Stimulated activated CD8-positive, alpha-beta memory T cell treated with anti-CD3 and anti-CD28 coated beads, Interleukin-15, amount 100 ng/mL, for 48 hours (primary cell): ENCODE data around the gene CES2.
"Not testable (repeated sequence)": the region's sequence is repeated elsewhere in the genome, so short reads cannot be mapped to it uniquely, and the experiment has no call there.

ENCODE experiments used
- DNase-seq, 2 donors: peaks; one replicate each; pipeline ENCODE4 v3.0.0-alpha.2; 2020; ENCODE audit warnings: low read depth in 2 of 2

The CES2 gene, protein sequence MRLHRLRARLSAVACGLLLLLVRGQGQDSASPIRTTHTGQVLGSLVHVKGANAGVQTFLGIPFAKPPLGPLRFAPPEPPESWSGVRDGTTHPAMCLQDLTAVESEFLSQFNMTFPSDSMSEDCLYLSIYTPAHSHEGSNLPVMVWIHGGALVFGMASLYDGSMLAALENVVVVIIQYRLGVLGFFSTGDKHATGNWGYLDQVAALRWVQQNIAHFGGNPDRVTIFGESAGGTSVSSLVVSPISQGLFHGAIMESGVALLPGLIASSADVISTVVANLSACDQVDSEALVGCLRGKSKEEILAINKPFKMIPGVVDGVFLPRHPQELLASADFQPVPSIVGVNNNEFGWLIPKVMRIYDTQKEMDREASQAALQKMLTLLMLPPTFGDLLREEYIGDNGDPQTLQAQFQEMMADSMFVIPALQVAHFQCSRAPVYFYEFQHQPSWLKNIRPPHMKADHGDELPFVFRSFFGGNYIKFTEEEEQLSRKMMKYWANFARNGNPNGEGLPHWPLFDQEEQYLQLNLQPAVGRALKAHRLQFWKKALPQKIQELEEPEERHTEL

DNA sequence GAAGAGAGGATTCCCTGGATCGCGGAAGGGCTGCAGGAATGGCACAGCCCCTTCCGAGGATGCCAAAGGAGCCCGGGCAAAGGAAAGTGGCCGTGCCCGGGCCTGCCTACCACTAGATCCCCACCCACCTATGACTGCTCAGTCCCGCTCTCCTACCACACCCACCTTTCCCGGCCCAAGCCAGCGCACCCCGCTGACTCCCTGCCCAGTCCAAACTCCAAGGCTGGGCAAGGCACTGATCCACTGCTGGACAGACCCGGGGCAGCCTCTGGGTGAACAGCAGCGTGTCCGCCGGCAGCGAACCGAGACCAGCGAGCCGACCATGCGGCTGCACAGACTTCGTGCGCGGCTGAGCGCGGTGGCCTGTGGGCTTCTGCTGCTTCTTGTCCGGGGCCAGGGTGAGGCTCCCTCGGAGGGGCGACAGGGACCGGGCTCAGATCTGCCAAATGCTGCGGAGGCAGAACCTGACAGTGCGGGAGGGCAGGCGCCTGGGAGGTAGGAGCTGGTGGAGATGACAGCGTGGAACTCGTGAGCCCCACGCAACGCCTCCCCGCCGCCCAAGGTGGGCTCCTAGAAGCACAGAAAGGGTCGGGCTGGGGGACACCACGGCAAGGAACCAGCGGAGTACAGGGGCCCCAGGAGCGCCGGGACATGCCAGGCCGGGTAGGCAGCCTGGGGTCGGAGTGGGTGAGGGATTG is at the start of gene CES2:
Gene CES2, plus strand, starts transcription at position 203 of the 698 bp plus-strand sequence. Its CDS starts 120 bp downstream, at position 323.
- no peak for DNase-seq

DNA sequence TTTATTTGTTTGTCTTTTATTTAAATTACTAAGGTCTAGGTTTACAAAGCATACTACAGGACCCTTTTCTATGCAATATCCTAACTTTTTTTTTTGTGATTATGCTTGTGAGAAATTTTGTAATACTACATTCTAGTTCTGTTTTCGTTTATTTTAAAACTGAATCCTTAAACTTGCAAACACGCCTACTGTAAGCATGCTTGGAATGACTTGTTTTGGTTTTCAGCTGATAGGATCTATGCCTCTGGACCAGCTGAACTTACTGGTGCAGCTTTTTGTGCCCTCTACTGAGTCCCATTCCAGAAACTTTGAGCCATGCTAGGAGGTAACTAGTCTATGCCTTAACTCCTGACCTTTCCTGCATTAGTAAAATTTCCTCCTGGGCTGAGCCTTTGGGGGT is 49.0 kb upstream of the CES2 start:
- no peak for DNase-seq

DNA sequence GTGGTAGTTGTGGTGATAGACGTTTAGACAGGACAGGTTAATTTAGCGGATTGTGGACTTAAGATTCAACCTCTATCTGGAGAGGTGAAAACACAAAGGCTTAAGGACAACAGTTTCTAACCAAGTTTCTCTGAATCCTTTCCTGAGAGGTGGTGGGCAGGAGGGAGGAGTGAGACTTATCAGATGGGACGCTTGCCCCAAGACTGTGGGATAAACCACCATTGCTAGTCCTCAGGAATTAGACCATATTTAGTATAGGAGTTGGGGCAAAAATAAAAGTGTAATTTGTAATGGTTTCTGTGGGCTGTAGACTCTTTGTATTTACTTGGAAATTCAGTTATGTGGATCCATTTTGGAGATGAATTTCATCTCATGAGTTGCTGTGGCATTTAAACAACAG is 48.4 kb upstream of the CES2 start:
- no peak for DNase-seq

DNA sequence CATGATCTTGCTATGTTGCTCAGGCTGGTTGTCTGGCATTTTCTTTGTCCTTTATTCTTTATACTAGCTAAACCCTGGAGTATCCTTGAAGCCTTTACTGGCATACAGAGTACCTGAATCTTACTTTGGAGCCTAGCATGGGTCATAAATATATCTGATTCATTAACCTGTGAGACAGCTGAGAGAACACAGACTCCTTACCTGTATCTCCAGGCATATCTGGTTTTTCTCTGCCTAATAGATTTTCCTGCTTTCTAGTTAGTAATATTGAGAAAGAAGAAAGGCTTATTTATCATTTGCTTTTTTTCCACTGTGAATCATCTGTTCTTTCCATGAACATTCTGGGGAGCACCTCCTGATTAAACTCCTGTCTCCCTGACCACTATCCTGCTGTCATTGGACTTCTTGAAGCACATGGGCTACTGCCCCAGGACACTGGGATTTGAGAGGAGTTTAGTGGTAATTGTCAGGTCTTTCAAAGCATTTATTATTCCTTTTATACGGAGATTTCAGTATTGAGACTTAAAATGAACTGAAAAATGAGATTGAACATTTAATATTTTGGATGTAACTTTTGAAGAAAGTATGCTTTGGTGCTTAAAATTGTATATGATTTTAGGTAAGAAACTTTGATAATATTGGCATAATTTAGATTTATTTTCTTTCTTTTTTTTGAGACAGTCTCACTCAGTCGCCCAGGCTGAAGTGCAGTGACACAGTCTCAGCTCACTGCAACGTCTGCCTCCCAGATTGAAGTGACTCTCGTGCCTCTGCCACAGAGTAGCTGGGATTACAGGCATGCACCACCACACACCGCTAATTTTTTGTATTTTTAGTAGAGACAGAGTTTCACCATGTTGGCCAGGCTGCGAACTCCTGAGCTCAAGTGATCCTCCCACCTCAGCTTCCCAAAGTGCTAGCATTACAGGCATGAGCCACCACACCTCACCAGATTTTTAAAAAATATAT is 46.4 kb upstream of the CES2 start:
- DNase-seq: no peak

DNA sequence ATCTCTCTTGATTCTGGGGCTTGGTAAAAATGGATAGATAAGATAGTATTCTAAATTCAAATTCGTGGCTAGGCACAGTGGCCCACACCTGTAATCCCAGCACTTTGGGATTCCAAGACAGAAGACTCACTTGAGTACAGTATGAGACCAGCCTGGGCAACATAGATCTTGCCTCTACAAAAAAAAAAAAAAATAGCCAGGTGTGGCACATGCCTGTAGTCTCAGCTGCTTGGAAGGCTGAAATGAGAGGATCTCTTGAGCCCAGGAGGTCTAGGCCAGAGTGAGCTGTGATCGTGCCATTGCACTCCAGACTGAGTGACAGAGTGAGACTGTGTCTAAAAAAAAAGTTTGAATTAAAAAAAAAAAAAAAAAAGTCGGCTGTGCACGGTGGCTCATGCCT is 45.7 kb upstream of the CES2 start:
- no peak for DNase-seq

DNA sequence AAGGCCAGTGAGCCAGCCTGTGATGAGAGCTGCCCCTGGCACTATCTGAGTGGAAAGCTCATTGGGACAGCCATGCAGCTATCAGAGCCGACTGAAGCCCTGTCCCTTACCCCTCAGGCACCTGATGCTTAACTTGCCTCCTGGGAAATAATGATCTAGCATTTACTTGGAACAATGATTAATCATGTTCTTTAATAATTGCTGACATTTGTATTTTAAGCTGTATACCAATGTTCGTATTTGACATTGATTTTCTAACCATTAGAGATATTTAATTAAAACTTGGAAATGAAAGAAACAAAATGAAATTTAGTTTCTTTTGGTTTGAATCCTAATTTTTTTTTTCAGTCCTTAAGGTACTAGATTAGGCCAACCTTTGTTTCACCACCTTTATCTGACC is 44.5 kb upstream of the CES2 start:
- DNase-seq: no peak

DNA sequence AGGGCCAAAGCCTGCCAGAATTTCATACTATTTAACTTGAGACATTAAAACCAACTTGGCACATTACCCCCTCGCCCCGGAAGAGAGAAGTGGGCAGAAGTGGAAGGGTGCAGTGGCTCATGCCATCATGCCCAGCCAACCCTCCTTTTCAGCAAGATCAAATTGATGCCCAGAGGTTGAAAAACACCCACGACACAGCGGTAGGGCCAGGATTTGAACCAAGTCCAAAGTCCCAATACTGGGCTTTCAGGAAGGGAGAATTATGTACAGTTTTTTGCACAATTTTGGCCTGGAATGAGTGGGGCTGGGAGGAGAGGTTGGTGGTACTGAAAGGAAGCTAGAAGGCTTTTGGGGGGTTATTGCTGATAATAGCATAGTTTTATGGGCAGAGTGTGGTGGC is 44.0 kb upstream of the CES2 start:
- DNase-seq: no peak

DNA sequence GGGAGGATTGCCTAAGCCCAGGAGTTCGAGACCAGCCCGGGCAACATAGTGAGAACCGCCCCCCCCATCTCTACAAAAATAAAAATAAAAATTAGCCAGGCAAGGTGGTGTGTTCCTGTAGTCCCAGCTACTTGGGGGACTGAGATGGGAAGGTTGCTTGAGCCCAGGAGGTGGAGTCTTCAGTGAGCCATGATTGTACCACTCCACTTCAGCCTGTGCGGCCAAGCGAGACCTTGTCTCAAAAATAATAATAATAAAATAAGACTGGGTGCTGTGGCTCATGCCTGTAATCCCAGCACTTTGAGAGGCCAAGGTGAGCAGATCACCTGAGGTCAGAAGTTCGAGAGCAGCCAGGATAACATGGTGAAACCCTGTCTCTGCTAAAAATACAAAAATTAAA is 43.5 kb upstream of the CES2 start:
- no peak for DNase-seq

DNA sequence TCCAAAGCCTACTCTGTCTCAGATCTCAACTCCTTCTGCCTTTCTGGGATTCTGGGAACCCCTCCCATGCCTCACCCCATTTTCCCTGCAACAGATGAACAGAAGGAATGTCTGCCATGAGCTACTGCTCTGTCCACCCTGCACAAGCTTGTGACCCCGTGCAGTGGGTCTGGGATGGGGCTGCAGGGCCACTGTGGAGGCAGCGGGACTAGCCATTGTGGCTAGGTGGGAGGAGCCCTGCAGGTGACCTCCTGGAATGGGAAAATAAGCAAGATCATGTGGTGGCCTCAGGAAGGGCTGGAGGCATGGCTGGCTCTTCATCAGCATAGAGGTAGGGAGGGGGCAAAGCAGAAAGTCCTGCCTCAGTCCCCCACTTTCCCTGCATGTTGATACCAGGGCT is 41.3 kb upstream of the CES2 start:
- DNase-seq: no peak

DNA sequence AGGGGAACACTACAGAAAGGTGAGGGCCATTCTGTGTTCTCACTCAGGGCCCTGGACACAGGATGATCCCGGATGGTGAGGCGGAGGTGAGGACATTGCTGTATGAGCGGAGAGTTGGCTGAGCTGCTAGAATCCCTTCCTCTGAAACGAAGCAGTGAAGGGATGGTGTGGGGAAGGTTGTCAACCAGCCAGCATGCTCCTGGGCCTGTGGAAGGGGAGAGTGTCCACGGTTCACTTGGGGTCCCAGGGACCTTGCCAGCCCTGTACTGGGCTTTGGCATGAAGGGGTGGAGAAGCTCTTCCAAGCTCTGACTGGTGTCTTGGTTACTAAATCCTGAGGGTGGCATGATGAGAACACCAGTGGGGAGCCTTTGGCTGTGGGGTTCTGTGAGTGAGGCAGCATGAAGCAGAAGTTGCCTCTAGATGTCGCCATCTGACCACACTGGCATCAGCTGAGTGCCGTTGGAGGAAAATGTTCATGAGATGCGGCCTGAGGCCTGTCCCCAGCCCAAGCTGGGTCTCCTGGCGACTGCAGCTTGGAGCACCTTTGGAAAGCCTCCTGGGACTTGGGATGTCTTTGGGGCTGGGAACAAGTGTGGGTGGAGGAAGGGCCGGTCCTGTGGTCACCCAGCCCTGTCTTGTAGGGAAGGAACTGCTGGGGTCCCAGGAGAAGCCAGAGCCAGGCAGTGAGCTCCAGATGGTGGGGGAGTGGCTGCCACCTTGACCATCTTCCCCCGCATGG is 40.2 kb upstream of the CES2 start:
- peak in 1 of 2 donors; percentile 40 for DNase-seq

DNA sequence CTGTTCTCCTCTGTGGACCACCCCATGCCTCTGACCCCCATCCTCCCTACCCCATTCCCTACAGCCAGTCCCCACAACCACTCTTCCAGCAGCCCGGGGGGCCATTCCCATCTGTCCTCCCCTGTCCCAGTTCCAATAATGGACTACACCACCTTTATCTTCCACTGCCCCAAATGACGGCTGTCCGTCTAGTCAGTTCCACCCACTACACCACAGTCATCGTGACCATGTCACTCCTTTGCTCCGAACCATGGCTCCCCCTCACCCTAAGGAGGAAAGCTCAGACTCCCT is 39.7 kb upstream of the CES2 start:
- DNase-seq: no peak

DNA sequence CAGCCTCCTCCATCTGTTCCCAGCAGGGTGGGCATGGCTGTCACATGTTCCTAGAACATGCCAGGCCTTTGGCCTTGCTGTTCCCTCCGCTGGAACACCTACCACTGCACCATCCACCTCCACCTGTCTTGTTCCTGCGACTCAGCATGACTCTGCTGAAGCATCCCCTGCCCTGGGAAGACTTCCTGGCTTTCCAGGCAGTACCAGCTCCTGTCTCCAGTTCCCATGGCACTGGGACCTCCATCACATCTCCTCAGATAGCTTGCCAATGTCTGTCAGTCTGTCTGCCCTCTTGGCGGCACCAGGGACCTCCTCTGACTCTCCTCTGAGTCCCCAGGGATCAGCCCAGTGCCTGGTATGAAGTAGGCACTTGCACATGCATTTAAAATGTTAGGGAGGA is 39.3 kb upstream of the CES2 start:
- DNase-seq: no peak

DNA sequence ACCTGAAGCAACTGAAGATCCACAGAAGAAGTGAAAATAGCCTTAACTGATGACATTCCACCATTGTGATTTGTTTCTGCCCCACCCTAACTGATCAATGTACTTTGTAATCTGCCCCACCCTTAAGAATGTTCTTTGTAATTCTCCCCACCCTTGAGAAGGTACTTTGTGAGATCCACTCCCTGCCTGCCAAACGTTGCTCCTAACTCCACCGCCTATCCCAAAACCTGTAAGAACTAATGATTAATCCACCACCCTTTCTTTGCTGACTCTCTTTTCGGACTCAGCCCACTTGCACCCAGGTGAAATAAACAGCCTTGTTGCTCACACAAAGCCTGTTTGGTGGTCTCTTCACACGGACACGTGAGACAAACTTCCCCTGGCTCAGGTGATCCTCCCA is 38.6 kb upstream of the CES2 start:
- DNase-seq: not testable (repeated sequence)

DNA sequence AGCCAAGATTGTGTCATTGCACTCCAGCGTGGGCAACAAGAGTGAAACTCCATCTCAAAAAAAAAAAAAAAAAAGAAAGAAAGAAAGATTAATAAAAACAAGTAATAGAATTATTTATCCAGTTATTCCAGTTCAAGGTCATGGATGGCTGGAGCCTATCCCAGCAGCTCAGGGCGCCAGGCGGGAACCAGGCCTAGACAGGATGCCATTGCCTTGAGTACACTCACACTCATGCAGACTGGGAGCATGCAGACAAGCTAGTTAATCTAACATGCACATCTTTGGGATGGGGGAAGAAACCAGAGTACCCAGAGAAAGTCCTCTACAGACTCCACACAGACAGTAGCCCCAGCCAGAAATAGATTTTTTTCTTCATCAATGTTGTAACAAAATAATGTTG is 37.1 kb upstream of the CES2 start:
- no peak for DNase-seq

DNA sequence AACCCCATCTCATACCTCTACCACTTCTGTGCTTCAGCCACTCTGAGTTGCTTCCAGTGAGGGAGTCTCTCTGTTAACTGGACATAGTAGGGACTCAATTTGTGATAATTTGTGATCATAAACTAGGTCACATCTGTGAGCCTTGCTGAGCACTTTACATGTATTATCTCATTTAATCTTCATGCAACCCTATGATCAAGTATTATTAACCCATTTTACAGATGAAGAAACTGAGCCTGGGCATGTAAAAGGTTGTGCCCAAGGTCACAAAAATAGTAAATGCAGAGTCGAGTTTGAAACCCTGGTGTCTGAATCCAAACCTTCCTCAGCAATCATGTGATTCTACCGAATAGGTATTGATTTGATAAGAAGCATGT is 36.4 kb upstream of the CES2 start:
- DNase-seq: no peak

DNA sequence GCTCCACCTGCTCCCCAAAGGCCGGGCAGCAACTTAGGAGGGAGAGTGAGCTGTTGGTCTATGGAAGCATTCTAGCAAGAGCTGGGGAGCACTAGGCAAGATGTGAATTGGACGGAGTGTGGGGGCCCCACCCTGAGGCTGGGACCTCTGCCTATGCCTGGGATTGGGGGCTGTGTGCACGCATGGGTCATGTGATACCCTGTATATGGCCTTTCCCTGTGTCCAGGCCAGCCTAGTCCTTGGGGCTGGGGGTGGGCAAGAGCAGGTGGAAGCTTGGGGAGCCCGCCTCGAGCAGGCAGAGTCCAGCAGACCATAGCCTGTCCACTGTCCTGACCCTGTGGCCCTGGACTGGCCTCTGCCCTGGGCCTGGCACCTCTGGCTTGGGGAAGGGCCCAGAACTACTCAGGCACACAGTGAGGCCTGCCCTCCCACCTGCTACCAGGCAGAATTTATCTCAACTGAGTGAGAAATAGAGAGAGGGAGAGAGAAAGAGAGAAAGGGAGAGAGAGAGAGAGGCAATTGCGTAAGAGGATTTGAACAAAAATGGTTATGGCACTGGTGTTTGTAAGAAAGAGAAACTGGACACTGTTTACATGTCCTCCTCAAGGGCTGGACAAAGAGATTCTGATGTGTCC is 35.9 kb upstream of the CES2 start:
- DNase-seq: no peak

DNA sequence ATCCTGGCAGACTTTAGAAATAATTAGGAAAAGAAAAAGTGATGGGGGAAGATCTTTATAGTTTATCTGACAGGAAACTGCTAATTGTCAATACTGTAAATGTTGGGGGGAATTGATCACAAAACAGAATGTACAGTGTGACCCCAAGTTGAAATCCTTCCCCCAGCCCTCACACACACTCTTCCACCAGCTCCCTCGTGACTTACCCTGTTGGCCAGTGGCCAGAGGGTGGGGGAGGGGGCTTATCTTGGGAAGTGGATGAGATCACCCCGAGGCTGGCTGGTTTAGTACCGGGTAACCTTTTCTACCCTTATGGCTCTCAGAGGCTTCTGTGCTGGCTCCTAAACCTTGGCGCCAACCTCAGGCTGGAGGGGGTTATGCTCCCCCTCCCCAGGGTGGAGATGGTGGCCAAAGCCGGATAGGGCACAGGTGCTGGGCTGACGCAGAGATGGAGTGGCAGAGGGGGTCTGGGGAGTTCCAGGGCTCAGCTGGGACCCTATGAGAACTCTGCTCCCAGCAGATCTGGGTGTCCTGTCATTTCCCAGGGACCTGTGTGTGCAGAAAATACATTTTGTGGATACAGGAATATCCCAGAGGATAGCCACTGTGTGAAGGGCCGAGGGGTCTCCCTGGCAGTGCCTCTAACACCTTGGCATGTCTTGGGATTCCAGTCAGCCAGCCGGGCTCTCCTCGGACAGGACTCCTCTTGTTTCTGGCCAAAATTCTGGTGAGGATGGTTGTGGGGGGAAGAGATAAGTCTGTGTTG is 35.2 kb upstream of the CES2 start:
- no peak for DNase-seq

DNA sequence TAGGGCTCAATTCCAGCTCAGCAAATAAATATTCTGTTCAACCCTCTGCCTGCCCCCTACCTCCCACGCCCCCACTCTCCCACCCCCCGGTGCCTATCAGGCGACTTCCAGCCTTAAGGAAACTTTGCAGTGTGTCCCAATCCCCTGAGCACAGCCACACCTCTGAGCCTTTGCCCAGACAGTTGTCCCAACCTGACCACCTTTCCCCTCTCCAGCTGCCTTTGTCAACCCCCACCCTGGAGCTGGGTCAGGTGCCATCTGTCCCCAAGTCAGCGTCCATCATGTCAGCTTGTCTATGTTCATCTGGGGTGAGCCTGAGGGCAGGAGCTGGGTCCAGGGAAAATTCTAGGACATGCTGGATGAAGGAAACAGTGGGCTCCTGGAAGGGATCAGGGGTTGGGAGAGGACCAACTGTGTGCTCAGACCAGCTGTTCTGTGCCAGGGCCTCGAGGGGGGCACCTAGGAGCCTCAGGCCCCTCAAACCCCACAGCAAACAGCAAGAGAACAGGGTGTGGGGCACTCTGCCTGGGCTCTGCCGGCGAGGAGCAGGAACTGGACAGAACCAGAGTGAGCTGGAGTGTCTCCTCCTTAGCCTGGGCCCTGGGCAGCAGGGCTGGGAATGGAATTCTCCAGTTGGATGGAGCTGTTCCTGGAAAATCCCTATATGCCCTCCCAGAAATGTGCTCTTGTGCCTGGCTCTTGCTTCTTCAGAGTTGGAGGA is 34.4 kb upstream of the CES2 start:
- DNase-seq: no peak

DNA sequence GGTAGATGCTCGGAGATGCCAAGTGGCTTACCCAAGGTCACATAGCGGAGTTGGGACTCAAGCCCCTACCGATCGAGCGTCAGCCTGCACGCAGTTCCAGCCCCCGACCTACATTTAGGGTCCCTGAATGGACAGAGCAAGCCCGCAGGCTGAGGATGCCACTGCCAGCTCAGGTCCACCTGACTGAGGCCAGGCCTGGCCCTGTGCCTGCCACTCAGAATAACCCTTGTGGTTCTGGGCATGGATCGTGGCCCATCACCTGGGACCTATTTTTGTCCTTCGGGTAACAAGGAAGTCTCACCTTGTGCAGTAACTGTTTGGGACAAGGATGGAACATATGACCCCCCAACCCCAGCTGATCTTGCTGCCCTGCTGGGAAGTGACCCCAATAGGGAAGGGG is 33.7 kb upstream of the CES2 start:
- no peak for DNase-seq
